ENCODE results near the gene EPB41L1. TPM values are rescaled to one million over a fixed set of nuclear protein-coding genes. Genes with fewer than 3 reads are reported as not detected.

EPB41L1 gene
- total and polyA plus RNA-seq, 4 donors = 13.5 to 61.9 (median 32.8) TPM

DNA sequence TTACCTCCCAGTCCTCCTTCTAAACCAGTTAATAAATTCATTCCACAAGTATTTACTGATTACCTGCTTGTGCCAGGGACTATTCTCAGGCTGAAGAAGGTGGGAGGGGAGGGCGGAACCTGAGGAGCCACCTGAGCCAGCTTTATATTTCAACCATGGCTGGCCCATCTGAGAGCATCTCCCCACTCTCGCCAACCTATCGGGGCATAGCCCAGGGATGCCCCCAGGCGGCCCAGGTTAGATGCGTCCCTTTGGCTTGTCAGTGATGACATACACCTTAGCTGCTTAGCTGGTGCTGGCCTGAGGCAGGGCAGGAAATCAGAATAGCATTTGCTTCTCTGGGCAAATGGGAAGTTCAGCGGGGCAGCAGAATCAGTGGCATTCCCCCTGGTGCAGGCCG lies 76.8 kb downstream of the EPB41L1 start:
- no peak for ATAC-seq (ENCODE audit: insufficient read depth, low FRiP score)
- 94 to 95% methylated on average over 7 of the region's 7 CpGs for WGBS, 2 donors
- H3K27me3 ChIP-seq (ENCODE audit: control insufficient read depth in 3 of 3, insufficient read depth in 3 of 3, low read length in 2 of 3) = no peaks in the 10 kb centered on the region

DNA sequence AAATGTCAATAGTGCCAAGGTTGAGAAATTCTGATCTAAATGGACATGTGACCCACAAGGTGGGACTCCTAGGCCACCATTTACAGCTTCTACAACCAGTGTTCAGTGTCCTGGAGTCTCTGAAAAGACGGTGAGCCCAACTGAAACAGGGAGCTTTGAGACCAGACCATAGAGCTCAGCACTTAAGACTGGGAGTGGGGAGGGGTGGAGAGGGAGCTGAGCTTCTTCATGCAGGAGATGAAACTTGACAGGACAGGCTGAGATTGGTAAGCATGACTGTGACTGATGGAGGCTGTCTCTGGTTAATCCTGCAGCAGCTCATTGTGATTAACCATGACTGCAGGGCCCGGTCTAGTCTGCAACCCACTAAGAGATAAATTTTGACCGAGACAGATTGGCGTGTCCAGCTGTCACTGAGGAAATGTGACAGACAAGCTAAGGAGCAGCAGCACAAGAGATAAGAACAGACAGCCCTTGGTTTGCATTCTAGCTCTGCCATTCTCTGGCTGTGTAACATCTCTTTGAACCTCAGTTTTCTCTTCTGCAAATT lies 80.3 kb downstream of the EPB41L1 start:
- ATAC-seq (ENCODE audit: insufficient read depth, low FRiP score) = no peak

More for the DNA sequence above, 76.8 kb downstream of the EPB41L1 start:
- H3K9me3 ChIP-seq (ENCODE audit: control insufficient read depth in 4 of 4, insufficient read depth in 3 of 4, low read length in 3 of 4) = no peaks in the 10 kb centered on the region
- TF ChIP-seq, protein P1, sequence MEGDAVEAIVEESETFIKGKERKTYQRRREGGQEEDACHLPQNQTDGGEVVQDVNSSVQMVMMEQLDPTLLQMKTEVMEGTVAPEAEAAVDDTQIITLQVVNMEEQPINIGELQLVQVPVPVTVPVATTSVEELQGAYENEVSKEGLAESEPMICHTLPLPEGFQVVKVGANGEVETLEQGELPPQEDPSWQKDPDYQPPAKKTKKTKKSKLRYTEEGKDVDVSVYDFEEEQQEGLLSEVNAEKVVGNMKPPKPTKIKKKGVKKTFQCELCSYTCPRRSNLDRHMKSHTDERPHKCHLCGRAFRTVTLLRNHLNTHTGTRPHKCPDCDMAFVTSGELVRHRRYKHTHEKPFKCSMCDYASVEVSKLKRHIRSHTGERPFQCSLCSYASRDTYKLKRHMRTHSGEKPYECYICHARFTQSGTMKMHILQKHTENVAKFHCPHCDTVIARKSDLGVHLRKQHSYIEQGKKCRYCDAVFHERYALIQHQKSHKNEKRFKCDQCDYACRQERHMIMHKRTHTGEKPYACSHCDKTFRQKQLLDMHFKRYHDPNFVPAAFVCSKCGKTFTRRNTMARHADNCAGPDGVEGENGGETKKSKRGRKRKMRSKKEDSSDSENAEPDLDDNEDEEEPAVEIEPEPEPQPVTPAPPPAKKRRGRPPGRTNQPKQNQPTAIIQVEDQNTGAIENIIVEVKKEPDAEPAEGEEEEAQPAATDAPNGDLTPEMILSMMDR (IDR thresholded peaks at IDR 0.05; ENCODE audit: control extremely low read depth, extremely low read depth) = no peak
- no peak overlapping the region for H3K27ac ChIP-seq (ENCODE audit: low read depth in 1 of 2, low read length in 1 of 2)
- no peak overlapping the region for H3K4me3 ChIP-seq
- DNase-seq = no peak
- peaks cover 0 to 4% (median 0%) of the 10 kb centered on the region in 5 donors for H3K4me1 ChIP-seq (ENCODE audit: control insufficient read depth in 5 of 5, insufficient read depth in 5 of 5, low read length in 5 of 5)
- no peak overlapping the region for H3K9ac ChIP-seq (ENCODE audit: insufficient read depth in 1 of 2, low read length in 2 of 2)
- peaks cover 0 to 5% (median 5%) of the 10 kb centered on the region in 4 donors for H3K36me3 ChIP-seq (ENCODE audit: control insufficient read depth in 4 of 4, insufficient read depth in 4 of 4, low read length in 4 of 4)

DNA sequence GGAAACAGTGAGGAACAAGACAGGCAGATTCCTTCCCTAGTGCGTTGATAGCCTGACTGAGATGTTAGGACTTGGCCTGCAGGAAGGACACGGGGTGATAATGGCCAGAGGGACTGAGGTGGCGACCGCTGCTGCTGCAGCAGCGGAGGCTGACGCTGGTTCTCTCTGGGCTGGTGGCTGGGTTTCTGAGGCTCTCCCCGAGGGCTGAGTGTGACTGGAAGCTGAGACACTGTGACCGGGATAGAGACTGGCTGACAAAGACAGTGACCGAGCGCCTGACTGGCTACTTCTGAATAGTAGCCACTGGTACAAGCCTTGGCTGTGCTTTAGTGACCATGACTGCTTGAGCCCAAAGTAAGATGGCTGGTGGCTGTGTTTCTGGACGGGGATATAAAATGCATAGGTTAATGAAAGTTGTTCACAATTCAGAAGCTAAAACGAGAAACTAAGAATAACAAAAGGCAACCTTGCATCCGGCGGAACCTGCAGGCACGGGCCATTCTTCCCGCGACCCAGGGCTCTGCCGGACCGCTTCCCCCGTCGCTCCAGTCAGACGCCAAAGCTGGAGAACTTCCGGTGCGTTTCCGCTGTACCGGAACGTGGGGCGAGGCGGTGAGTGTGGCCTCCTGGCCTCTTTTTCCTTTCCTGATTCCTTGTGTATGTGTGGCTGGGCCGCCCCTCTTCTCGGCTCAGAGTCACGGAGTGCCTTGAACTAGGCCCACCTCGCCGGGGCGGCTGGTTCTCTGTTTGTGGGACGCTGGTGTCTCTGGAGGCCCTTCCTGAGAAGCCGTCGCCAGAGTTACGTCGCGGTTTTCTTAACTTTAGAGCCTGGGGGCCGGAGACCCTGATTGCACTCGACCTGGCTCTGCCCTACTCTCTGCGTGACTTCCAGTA lies 81.6 kb downstream of the EPB41L1 start, which contains the start of gene AAR2:
TSS of gene AAR2 (plus strand) at position 587 of the 894 bp plus-strand sequence. CDS start 3,391 bp downstream, outside the sequence.
- H3K27ac ChIP-seq (ENCODE audit: low read depth in 1 of 2, low read length in 1 of 2) = peak within 1 kb of the TSS; percentile 43 to 88
- H3K4me3 ChIP-seq = peak within 1 kb of the TSS; percentile 92
- TF ChIP-seq, protein P1 (IDR thresholded peaks at IDR 0.05; ENCODE audit: control extremely low read depth, extremely low read depth) = no peak
- DNase-seq (peak; percentile 82 to 89 (median 84)), ATAC-seq (ENCODE audit: insufficient read depth, low FRiP score) (peak; percentile 88)
- peak within 1 kb of the TSS; percentile 74 to 96 for H3K9ac ChIP-seq (ENCODE audit: insufficient read depth in 1 of 2, low read length in 2 of 2)
- H3K9me3 ChIP-seq (ENCODE audit: control insufficient read depth in 4 of 4, insufficient read depth in 3 of 4, low read length in 3 of 4) = no peaks in the 10 kb centered on the region
- peaks cover 0 to 10% (median 9%) of the 10 kb centered on the region in 5 donors for H3K4me1 ChIP-seq (ENCODE audit: control insufficient read depth in 5 of 5, insufficient read depth in 5 of 5, low read length in 5 of 5)
- peaks cover 2 to 12% (median 5%) of the 10 kb centered on the region in 4 donors for H3K36me3 ChIP-seq (ENCODE audit: control insufficient read depth in 4 of 4, insufficient read depth in 4 of 4, low read length in 4 of 4)
- H3K27me3 ChIP-seq (ENCODE audit: control insufficient read depth in 3 of 3, insufficient read depth in 3 of 3, low read length in 2 of 3) = no peaks in the 10 kb centered on the region
- 15 to 17% methylated on average over 44 of the region's 44 CpGs for WGBS, 2 donors

More for the DNA sequence above, 80.3 kb downstream of the EPB41L1 start:
- Histone ChIP-seq H3K4me3 (no peak overlapping the region), H3K27me3 (ENCODE audit: control insufficient read depth in 3 of 3, insufficient read depth in 3 of 3, low read length in 2 of 3) (no peaks in the 10 kb centered on the region), H3K9me3 (ENCODE audit: control insufficient read depth in 4 of 4, insufficient read depth in 3 of 4, low read length in 3 of 4) (no peaks in the 10 kb centered on the region), H3K36me3 (ENCODE audit: control insufficient read depth in 4 of 4, insufficient read depth in 4 of 4, low read length in 4 of 4) (peaks cover 0 to 4% (median 2%) of the 10 kb centered on the region in 4 donors), H3K4me1 (ENCODE audit: control insufficient read depth in 5 of 5, insufficient read depth in 5 of 5, low read length in 5 of 5) (peaks cover 0 to 10% (median 9%) of the 10 kb centered on the region in 5 donors), H3K9ac (ENCODE audit: insufficient read depth in 1 of 2, low read length in 2 of 2) (no peak overlapping the region), H3K27ac (ENCODE audit: low read depth in 1 of 2, low read length in 1 of 2) (no peak overlapping the region)
- 88 to 91% methylated on average over 4 of the region's 4 CpGs for WGBS, 2 donors
- no peak for DNase-seq
- TF ChIP-seq, protein P1 (IDR thresholded peaks at IDR 0.05; ENCODE audit: control extremely low read depth, extremely low read depth) = no peak

All from lung (tissue), 12 donors.